Measurements from ENCODE around the gene RIN1. TPM values are rescaled to one million over a fixed set of nuclear protein-coding genes. Genes with fewer than 3 reads are reported as not detected.

The RIN1 gene
- total RNA-seq, 2 experiments from 2014 or later, result 1.5 to 1.6 TPM

GRCh38 chr11:66291303-66291705 lies 44.9 kb downstream of the RIN1 start:
- Mint-ChIP-seq H3K27me3 (peaks cover 8% of the 10 kb centered on the region), H3K4me3 (no peak overlapping the region), H3K36me3 (ENCODE audit: low read depth) (peaks cover 8% of the 10 kb centered on the region), H3K4me1 (peaks cover 22% of the 10 kb centered on the region), H3K9me3 (ENCODE audit: low read depth) (no peaks in the 10 kb centered on the region), H3K27ac (no peak overlapping the region)
- intact Hi-C loops (cut with DNase I, micrococcal nuclease), result no loop called here
- POLR2A ChIA-PET, result interaction anchor here (0.6 to 1.3 kb wide), 2 partner anchors 21 to 1338 kb away, joined by 3 read pairs; no protein-coding TSS in a partner anchor
- ATAC-seq (no peak), DNase-seq (no peak)
- CTCF ChIA-PET, result interaction anchor here (0.6 to 4.6 kb wide), 6 partner anchors 9 to 344 kb away, joined by 3 to 23 read pairs (median 5); no protein-coding TSS in a partner anchor

DNA sequence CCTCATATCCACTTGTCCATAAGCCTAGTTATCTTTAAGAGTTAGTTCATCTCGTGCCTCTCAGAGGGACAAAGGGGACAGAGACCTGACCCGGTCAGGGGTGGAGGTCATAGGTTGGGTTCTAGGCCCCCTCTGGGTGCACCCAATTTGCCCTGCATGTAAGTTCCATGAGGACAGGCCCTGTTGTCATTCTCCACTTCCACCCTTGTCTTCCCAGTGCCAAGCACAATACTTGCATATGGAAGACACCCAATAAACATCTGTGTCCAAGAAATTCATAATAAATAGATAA lies 46.0 kb downstream of the RIN1 start:
- no peak for DNase-seq
- H3K9me3 Mint-ChIP-seq (ENCODE audit: low read depth), result no peaks in the 10 kb centered on the region
- no peak overlapping the region for H3K27ac Mint-ChIP-seq
- H3K4me1 Mint-ChIP-seq, result peaks cover 22% of the 10 kb centered on the region
- CTCF ChIA-PET, result interaction anchor here (1.7 to 4.6 kb wide), 4 partner anchors 8 to 128 kb away, joined by 6 to 23 read pairs (median 11); no protein-coding TSS in a partner anchor
- H3K27me3 Mint-ChIP-seq, result peaks cover 8% of the 10 kb centered on the region
- intact Hi-C loops (cut with DNase I, micrococcal nuclease), result no loop called here
- POLR2A ChIA-PET, result no interaction called here
- H3K4me3 Mint-ChIP-seq, result peak overlapping the region; percentile 89
- no peak for ATAC-seq
- peaks cover 8% of the 10 kb centered on the region for H3K36me3 Mint-ChIP-seq (ENCODE audit: low read depth)

GRCh38 chr11:66289548-66290329 lies 46.5 kb downstream of the RIN1 start:
- peak overlapping the region; percentile 89 for H3K4me3 Mint-ChIP-seq
- H3K36me3 Mint-ChIP-seq (ENCODE audit: low read depth), result peaks cover 8% of the 10 kb centered on the region
- intact Hi-C loops (cut with DNase I, micrococcal nuclease), result loop anchor here (1.0 to 5.0 kb wide), 16 partner anchors 21 to 715 kb away; partner anchors contain the start of genes NPAS4 (in 2 of the 2), RAB1B (in 2 of the 2), ACTN3 (in 1 of the 2) and BANF1 (in 1 of the 2)
- DNase-seq (peak; percentile 92), ATAC-seq (peak; percentile 76)
- no peaks in the 10 kb centered on the region for H3K9me3 Mint-ChIP-seq (ENCODE audit: low read depth)
- H3K27ac Mint-ChIP-seq, result peak overlapping the region; percentile 71
- ChIA-PET CTCF (interaction anchor here (0.6 to 4.6 kb wide), 13 partner anchors 7 to 813 kb away, joined by 3 to 23 read pairs (median 4); no protein-coding TSS in a partner anchor), POLR2A (interaction anchor here (0.6 to 1.4 kb wide), 8 partner anchors 9 to 231 kb away, joined by 3 to 5 read pairs (median 4); partner anchors contain the start of genes PELI3 and RAB1B)
- H3K27me3 Mint-ChIP-seq, result peaks cover 8% of the 10 kb centered on the region
- H3K4me1 Mint-ChIP-seq, result peaks cover 22% of the 10 kb centered on the region

DNA sequence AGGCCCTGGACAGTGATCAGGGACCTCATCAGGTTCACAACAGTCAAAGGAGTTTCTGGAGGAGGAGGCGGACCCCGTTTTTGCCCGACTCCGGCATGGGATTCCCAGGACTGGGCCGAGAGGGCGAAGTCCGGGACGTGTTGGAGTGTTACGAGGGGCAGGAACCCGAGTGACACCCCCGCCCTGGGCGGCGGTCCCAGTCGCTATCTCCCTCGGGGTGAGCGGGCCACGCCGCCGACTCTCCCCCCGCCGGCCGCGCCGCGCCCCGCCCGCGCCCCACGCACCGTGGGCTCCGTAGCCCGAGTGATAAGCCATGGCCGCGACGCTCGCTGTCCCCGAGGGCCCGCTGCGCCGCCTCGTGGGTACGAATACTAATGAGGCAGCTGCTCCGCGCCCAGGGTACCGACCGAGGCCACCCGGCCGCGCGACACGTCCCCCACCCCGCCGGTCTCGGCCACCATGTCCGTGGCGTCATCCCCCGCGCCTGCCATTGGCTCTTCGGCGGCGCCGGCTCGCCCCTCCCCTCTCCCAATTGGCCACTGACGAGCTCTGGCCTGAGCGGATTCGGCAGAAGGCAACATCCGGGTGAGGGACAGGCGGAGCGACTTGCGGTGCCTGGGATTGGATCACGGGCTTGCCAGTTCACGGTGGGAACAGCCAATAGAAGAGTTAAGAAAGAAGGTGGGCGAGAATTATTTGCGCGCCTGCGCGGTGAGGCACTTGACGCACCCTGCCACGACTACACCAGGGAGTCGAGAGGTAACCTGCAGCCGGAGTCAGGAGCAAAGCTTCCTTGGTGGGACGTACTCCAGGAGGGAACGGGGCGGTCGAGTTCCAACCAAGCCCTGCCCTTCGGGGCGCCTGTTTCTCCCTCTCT lies 47.3 kb downstream of the RIN1 start, which contains the start of gene YIF1A:
Gene YIF1A, minus strand, starts transcription at position 473 of the 877 bp plus-strand sequence. Its CDS starts 158 bp downstream, at position 315.
- H3K27ac Mint-ChIP-seq, result peak within 1 kb of the TSS; percentile 85
- intact Hi-C loops (cut with DNase I, micrococcal nuclease), result loop anchor here (1.0 to 5.0 kb wide), 16 partner anchors 21 to 714 kb away; partner anchors contain the start of genes NPAS4 (in 2 of the 2), RAB1B (in 2 of the 2), ACTN3 (in 1 of the 2) and BANF1 (in 1 of the 2)
- CTCF ChIA-PET, result interaction anchor here (0.6 to 4.6 kb wide), 14 partner anchors 9 to 814 kb away, joined by 3 to 23 read pairs (median 3); no protein-coding TSS in a partner anchor
- H3K27me3 Mint-ChIP-seq, result peaks cover 8% of the 10 kb centered on the region
- H3K9me3 Mint-ChIP-seq (ENCODE audit: low read depth), result no peaks in the 10 kb centered on the region
- H3K4me3 Mint-ChIP-seq, result peak within 1 kb of the TSS; percentile 89
- H3K4me1 Mint-ChIP-seq, result peaks cover 22% of the 10 kb centered on the region
- POLR2A ChIA-PET, result interaction anchor here (0.6 to 1.4 kb wide), 12 partner anchors 9 to 1425 kb away, joined by 3 to 8 read pairs (median 4); partner anchors contain the start of genes CD248, PELI3, RAB1B and SF3B2
- ATAC-seq, result peak; percentile 97
- H3K36me3 Mint-ChIP-seq (ENCODE audit: low read depth), result peaks cover 8% of the 10 kb centered on the region
- DNase-seq, result peak; percentile 99

DNA sequence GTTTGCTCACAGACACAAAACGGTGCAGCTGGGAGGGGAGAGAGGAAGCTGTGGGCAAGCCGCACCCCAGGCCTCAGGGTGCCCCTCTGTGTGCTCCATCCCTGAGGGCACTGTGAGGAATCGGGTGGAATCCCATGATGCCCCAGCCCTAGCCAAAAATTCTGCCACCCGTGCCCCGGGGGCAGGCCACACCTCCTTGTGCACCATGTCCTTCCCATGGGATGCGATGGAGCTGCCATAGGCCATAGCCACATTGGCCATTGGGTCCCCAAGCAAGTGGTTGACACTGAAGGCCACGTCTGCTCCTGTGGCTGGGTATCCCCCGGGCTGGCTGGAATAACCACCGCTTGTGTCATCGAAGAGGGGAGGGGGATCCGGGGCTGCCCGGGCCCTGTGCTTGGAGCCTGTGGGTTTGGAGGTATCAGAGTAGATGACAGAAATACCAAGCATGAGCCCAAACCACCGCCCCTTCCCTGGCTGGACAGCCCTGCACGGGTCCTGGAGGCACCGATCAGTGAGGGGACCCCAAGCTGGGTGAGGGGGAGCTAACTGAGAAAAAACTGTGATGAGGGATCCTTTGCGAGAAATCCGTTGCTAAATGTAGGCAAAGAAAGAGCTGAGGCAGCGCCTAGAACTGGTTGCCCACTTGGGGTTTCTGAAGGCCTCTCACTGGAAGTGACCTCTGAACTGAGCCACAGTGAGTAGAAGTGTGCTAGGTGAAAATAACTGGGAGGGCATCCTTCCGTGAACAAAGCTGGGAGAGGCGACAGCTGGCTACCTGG lies 48.2 kb downstream of the RIN1 start:
- Mint-ChIP-seq H3K27me3 (peaks cover 8% of the 10 kb centered on the region), H3K27ac (peak overlapping the region; percentile 85), H3K9me3 (ENCODE audit: low read depth) (no peaks in the 10 kb centered on the region), H3K4me1 (peaks cover 25% of the 10 kb centered on the region), H3K4me3 (peak overlapping the region; percentile 89), H3K36me3 (ENCODE audit: low read depth) (peaks cover 8% of the 10 kb centered on the region)
- no peak for ATAC-seq
- ChIA-PET CTCF (interaction anchor here (0.7 to 4.6 kb wide), 9 partner anchors 8 to 518 kb away, joined by 3 to 23 read pairs (median 3); no protein-coding TSS in a partner anchor), POLR2A (interaction anchor here (0.6 to 0.9 kb wide), 3 partner anchors 29 to 236 kb away, joined by 3 to 8 read pairs (median 8); partner anchors contain the start of genes CD248 and SF3B2)
- intact Hi-C loops (cut with DNase I, micrococcal nuclease), result loop anchor here (2.0 to 5.0 kb wide), 3 partner anchors 65 to 713 kb away; partner anchors contain the start of gene PC (in 1 of the 2)
- DNase-seq, result peak; percentile 21

DNA sequence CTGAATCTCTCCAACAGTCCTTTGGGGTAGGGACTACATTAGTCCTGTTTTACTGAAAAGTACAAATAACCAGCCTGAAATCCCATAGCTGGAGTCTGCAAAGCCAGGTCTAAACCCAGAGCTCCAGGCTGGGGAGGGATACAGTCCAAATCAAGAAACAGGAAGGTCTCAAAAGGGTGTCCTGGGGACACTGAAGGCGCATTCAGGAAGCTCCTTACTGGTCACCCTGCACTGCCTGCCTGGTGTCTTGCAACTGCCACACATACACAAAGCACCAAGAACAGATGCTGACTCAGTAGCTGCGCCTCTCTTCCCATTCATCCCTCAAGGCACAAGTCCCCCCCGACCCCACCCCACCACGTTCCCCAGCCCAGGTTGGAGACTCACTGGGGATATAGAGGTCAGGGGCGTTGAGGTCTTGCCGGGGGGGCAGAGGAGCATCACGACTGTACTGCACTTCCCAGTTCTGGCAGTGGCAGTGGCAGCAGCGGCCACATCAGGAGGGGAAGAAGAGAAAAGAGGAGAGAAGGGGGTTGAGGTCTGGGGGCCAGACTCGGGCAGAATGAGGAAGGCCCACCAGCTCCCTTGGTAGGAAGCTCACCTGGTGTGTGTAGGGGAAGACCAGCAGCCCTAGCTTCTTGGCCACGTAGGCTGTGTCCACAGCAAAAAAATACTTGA lies 48.9 kb downstream of the RIN1 start:
- intact Hi-C loops (cut with DNase I, micrococcal nuclease), result loop anchor here in 1 of 2 experiments (5.0 kb wide), 1 partner anchor 670 kb away; the partner anchor contains the start of gene PC
- Mint-ChIP-seq H3K36me3 (ENCODE audit: low read depth) (peaks cover 8% of the 10 kb centered on the region), H3K9me3 (ENCODE audit: low read depth) (no peaks in the 10 kb centered on the region), H3K27ac (no peak overlapping the region), H3K4me3 (peak overlapping the region; percentile 89), H3K4me1 (peaks cover 31% of the 10 kb centered on the region), H3K27me3 (peaks cover 2% of the 10 kb centered on the region)
- ChIA-PET POLR2A (no interaction called here), CTCF (interaction anchor here (0.7 to 4.6 kb wide), 4 partner anchors 25 to 64 kb away, joined by 3 to 23 read pairs (median 6); no protein-coding TSS in a partner anchor)
- DNase-seq (no peak), ATAC-seq (no peak)

GRCh38 chr11:66286699-66287098 lies 49.5 kb downstream of the RIN1 start:
- H3K27ac Mint-ChIP-seq, result no peak overlapping the region

GRCh38 chr11:66285250-66285947 lies 50.8 kb downstream of the RIN1 start:
- intact Hi-C loops (cut with DNase I, micrococcal nuclease), result loop anchor here in 1 of 2 experiments (5.0 kb wide), 1 partner anchor 672 kb away; the partner anchor contains the start of gene PC
- ChIA-PET POLR2A (no interaction called here), CTCF (interaction anchor here (0.8 to 2.6 kb wide), 3 partner anchors 27 to 63 kb away, joined by 3 to 13 read pairs (median 4); no protein-coding TSS in a partner anchor)
- H3K27me3 Mint-ChIP-seq, result no peaks in the 10 kb centered on the region
- no peaks in the 10 kb centered on the region for H3K9me3 Mint-ChIP-seq (ENCODE audit: low read depth)
- no peak for DNase-seq
- ATAC-seq, result no peak
- H3K4me1 Mint-ChIP-seq, result peaks cover 32% of the 10 kb centered on the region
- H3K4me3 Mint-ChIP-seq, result no peak overlapping the region
- no peak overlapping the region for H3K27ac Mint-ChIP-seq
- H3K36me3 Mint-ChIP-seq (ENCODE audit: low read depth), result peaks cover 8% of the 10 kb centered on the region

More at GRCh38 chr11:66286699-66287098, 49.5 kb downstream of the RIN1 start:
- CTCF ChIA-PET, result interaction anchor here (0.6 to 1.2 kb wide), 3 partner anchors 26 to 225 kb away, joined by 3 to 4 read pairs (median 3); no protein-coding TSS in a partner anchor
- Mint-ChIP-seq H3K27me3 (peaks cover 2% of the 10 kb centered on the region), H3K9me3 (ENCODE audit: low read depth) (no peaks in the 10 kb centered on the region), H3K4me3 (peak overlapping the region; percentile 89), H3K4me1 (peaks cover 36% of the 10 kb centered on the region), H3K36me3 (ENCODE audit: low read depth) (peaks cover 8% of the 10 kb centered on the region)
- no peak for ATAC-seq
- POLR2A ChIA-PET, result interaction anchor here (0.7 kb wide), 1 partner anchor 556 kb away, joined by 10 read pairs; no protein-coding TSS in a partner anchor
- DNase-seq, result no peak
- intact Hi-C loops (cut with DNase I, micrococcal nuclease), result loop anchor here in 1 of 2 experiments (5.0 kb wide), 1 partner anchor 671 kb away; the partner anchor contains the start of gene PC

DNA sequence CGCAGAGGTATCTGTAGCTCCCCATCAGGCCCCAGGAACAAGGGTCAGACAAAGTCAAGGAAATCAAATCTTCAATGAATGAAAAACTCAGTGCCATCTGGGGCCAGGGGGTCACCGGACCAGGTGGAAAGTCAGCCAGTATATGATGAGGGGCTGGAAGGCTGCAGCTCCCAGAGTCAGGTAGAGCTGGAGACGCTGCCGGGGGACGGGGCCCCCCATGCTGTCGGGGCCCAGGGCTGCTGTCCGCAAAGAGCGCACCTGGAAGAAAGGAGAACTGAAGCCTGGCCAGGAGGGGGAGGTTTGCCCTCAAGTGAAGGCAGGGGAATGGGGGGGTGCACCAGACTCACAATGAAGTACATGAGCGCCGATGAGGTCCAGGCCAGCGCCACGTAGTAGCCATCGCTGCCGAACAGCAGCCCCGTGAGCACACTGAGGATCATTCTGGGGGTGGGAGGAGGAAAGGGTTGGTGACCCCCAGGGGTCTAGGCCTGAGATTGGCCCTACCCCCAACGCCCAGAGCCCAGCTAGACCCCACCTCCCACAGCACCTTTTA lies 51.6 kb downstream of the RIN1 start:
- H3K27me3 Mint-ChIP-seq, result no peaks in the 10 kb centered on the region

More for the DNA sequence above, 51.6 kb downstream of the RIN1 start:
- Mint-ChIP-seq H3K36me3 (ENCODE audit: low read depth) (peaks cover 8% of the 10 kb centered on the region), H3K9me3 (ENCODE audit: low read depth) (no peaks in the 10 kb centered on the region), H3K27ac (no peak overlapping the region), H3K4me1 (peaks cover 25% of the 10 kb centered on the region), H3K4me3 (no peak overlapping the region)
- POLR2A ChIA-PET, result no interaction called here
- ATAC-seq, result no peak
- CTCF ChIA-PET, result interaction anchor here (0.6 to 2.6 kb wide), 6 partner anchors 24 to 223 kb away, joined by 3 to 13 read pairs (median 3); no protein-coding TSS in a partner anchor
- intact Hi-C loops (cut with DNase I, micrococcal nuclease), result loop anchor here in 1 of 2 experiments (5.0 kb wide), 1 partner anchor 673 kb away; the partner anchor contains the start of gene PC
- DNase-seq, result no peak
